Head of caudate nucleus (tissue), 42 donors: ENCODE measurements around the gene GREM2.

Experiments used
- DNase-seq, 42 donors: peaks; one replicate each; pipeline versions ENCODE4 v3.0.0 to v3.0.0-alpha.2; 2020 to 2021; ENCODE audit warnings: mixed read lengths in 7 of 42
- intact Hi-C: fragments of 100-400 bp; cut with DNase I; formaldehyde crosslinking; loops from one replicate; pipeline ENCODE4 v1.15.0; 2022

The GREM2 gene

DNA sequence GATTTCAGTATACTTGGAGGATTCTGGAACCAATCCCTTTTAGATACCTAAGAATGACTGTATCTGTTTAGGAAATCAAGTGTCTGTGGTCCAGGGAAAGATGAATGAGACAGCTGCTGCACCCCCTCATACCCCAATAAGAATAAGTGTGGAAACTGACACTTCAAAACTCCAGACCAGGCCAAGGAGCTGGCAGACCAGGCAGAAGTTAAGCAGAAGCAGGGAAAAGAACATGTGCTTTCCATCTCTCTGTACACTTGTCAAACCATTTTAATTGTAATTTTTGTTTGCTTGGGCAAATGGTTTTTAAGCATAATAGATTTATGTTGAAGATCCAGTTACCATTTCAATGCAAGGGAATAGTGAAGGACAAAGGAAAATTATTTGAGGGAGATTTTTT is 100.2 kb downstream of the GREM2 start:
- intact Hi-C loops = no loop called here
- no peak for DNase-seq

- intact Hi-C loops = no loop called here
- DNase-seq = no peak
Observed at GRCh38 chr1:240508950-240509349, 103.0 kb downstream of the GREM2 start.

DNA sequence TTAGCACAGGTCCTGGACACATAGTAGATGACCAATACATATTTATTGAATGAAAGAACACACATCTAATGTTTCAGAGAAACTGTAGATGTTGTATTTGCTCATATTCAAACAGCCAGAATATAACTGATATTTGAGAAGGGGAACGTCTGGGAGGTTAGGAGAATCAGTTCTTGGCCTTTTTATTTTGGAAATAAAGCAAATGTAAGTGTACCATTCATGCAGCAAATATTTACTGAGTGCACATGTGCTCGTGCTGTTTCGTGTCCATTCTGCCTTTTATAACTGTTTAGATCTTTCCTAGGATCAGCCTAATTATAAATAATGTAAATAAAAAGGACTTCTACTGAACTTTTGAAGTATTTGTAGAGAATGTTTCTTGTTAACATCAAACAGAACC is 103.8 kb downstream of the GREM2 start:
- intact Hi-C loops = no loop called here
- DNase-seq = no peak

- no peak for DNase-seq
- intact Hi-C loops = no loop called here
Observed at GRCh38 chr1:240506176-240506575, 105.8 kb downstream of the GREM2 start.

DNA sequence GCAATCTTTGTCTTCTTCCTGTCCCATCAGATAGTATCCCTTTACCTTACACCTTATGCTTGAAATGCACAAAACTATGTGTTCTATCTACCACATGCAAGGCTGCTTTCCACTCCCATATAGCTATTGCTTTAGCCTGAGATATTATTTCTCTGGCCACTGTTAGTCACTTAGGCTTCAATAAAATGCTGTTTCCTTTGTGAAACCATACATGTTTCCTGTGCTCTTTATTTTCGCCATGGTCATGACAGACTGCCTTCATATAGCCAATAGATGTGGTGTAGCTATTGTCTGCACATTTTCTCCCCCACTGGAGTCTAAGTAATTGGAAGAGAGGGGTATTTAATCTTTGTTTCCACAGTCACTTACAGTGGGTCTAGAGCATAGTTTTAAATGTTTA is 108.4 kb downstream of the GREM2 start:
- intact Hi-C loops = no loop called here
- DNase-seq = no peak

GRCh38 chr1:240503036-240503435 is 108.9 kb downstream of the GREM2 start:
- intact Hi-C loops = no loop called here
- no peak for DNase-seq

GRCh38 chr1:240501115-240501514 is 110.8 kb downstream of the GREM2 start:
- no peak for DNase-seq
- intact Hi-C loops = no loop called here

GRCh38 chr1:240500647-240501046 is 111.3 kb downstream of the GREM2 start:
- DNase-seq = no peak
- intact Hi-C loops = no loop called here

- intact Hi-C loops = no loop called here
- DNase-seq = no peak
Observed at GRCh38 chr1:240499012-240499411, 112.9 kb downstream of the GREM2 start.

- intact Hi-C loops = no loop called here
- DNase-seq = no peak
Observed at GRCh38 chr1:240498335-240498734, 113.6 kb downstream of the GREM2 start.

- intact Hi-C loops = no loop called here
- DNase-seq = no peak
Observed at GRCh38 chr1:240497908-240498307, 114.0 kb downstream of the GREM2 start.

- DNase-seq = no peak
Observed at GRCh38 chr1:240496941-240497340, 115.0 kb downstream of the GREM2 start.

GRCh38 chr1:240496356-240496755 is 115.6 kb downstream of the GREM2 start:
- DNase-seq = no peak
- intact Hi-C loops = no loop called here

More at GRCh38 chr1:240496941-240497340, 115.0 kb downstream of the GREM2 start:
- intact Hi-C loops = no loop called here

DNA sequence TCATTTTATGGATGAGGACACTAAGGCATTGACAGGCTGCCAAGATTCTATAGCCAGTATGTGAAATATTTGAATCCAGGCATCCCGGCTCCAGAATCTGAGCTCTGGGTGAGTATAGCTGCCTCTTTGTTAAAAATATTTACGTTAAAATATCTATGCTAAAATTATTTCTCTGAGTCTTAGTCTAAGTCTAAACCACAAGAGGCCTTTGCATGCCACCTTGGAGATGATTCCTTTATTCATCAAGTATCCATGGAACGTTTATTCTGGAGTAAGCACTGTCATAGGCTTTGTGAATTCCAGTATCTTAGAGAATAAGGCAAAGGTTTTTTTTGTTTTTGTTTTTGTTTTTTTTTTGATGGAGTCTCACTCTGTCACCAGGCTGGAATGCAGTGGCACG is 116.4 kb downstream of the GREM2 start:
- intact Hi-C loops = no loop called here
- no peak for DNase-seq

DNA sequence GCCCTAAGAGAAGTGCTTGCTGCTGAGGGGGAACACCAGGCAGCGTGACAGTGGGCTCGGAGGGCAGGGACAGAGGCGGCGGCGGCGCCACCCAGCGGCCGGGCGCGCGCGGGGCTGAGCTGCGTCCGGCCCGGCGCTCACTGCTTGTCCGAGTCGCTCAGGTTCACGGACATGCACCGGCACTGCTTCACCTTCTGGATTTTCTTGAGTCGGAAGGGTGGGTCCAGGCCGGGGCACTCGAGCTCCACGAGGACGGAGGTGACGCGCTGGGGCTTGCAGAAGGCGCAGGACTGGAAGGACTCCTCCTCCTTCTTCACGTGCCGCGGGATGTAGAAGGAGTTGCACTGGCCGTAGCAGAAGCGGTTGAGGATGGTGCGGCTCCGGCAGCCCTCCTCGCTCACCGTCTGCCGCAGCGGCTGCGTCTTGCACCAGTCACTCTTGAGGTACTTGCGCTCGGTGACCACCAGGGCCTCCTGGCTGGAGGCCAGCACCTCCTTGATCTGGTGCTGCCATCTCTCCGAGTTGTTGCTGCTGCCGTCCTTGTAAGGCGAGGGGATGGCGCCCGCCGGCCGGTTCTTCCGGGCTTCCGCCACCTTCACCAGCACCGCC is 119.0 kb downstream of the GREM2 start:
- intact Hi-C loops = no loop called here
- peak in 5 of 42 donors; percentile 5 to 33 (median 11) for DNase-seq

DNA sequence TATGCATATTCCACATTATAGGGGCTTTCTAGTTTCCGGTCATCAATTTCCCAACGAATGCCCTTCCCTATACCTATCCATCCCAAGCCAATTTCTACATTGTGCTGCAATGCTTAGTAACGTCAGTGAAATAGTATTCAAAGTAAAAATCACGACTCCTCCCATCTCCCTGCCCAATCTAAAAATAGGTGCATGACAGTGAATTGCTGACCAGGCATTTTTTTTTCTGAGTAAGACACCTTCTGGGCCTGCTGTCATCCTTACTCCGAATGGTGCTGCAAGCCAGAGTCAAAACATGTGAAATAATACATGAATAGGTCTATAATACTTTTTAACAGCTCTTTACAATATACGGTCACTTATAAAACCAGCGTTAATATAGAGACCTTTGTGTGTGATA is 120.2 kb downstream of the GREM2 start:
- DNase-seq = no peak
- intact Hi-C loops = no loop called here

DNA sequence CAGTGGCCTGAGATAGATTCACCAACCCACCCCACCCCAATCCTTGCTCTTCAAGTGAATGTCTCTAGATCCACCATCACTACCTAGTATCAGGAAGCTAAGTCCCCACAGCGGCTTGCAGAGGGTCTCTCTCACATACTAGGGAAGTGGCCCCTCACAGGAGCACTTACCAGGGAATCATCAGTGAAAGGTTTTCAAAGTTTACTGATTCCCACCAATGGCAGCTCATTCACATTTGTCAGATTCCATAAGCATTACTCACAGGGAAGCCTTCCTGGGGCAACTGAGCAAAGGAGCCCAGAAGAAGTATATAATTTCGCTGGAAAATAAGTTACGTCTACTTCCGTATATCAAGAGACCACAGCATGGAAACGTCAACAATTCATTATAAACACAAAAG is 120.8 kb downstream of the GREM2 start:
- intact Hi-C loops = no loop called here
- no peak for DNase-seq

GRCh38 chr1:240487493-240487892 is 124.5 kb downstream of the GREM2 start:
- intact Hi-C loops = no loop called here
- no peak for DNase-seq

GRCh38 chr1:240486611-240487010 is 125.3 kb downstream of the GREM2 start:
- no peak for DNase-seq
- intact Hi-C loops = no loop called here

GRCh38 chr1:240484804-240485443 is 127.0 kb downstream of the GREM2 start:
- intact Hi-C loops = no loop called here
- DNase-seq = no peak

- no peak for DNase-seq
- intact Hi-C loops = no loop called here
Observed at GRCh38 chr1:240478536-240478935, 133.4 kb downstream of the GREM2 start.
